ENCODE measurements around the gene LIAS. TPM values are rescaled to one million over a fixed set of nuclear protein-coding genes. Genes with fewer than 3 reads are reported as not detected.
A peak's percentile ranks its signal among the peaks of the same experiment; 100 is the strongest.

LIAS gene
- total and polyA plus RNA-seq, 2 experiments from 2014 or later, result 16.3 to 19.0 TPM

DNA sequence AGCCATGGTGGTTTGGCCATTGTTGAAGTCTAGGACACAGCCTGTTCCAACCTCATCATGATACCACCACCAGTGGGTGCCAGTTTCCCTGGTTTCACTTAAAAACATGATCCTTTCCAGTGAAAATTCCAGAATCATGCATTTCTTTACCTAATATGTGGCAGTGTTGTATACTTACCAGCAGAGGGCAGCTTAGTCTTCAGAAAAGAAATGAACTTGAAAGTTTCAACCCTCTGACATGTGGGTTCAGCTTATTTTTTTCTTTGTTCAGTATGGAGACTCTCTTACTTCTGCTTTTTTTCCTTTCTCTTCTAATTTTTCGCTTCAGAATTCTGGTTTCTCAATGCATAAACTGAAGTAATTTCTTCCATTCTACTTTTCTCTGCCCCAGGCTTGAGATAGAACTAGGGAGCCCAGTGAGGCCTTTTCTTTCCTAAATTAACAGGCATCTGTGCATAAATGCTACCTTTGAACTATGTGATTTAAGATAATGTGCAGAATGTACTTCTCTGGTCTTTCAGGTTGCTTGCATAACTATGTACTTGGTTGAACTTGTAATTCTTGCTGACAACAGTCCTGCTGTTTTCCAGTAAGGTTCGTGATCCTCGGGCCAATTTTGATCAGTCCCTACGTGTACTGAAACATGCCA, 10.7 kb downstream of the LIAS start:
- peak; percentile 83 for TF ChIP-seq CTCF (IDR thresholded peaks at IDR 0.05; ENCODE audit: low read depth, low read length)
- Histone ChIP-seq H3K9me3 (ENCODE audit: low read depth) (no peaks in the 10 kb centered on the region), H3K4me3 (no peak overlapping the region), H3K4me1 (ENCODE audit: low read depth) (no peaks in the 10 kb centered on the region), H3K36me3 (peaks cover 11% of the 10 kb centered on the region), H3K27me3 (no peaks in the 10 kb centered on the region), H3K27ac (peak overlapping the region; percentile 20)
- peak; percentile 72 to 90 for DNase-seq (ENCODE audit: low read depth in 1 of 2, low spot score in 1 of 2)

DNA sequence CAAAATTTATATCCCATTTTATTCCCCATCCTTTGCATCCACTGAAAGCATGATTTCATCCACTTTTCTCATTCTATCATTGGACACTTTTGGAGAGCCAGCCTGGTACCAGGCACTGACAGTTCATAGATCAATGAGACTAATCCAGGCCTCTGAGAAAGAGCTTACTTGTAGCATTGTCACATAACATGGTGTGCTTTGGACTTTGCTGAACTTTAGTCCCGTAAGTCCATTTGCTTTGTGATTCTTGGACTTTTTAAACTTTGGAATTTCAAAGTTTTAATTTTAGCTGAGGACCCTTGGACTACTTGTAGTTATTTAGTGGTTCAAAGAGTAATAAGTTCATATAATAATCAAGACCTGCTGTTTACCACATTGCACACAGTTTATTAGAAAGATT, 11.5 kb downstream of the LIAS start:
- TF ChIP-seq CTCF (IDR thresholded peaks at IDR 0.05; ENCODE audit: low read depth, low read length), result no peak
- DNase-seq (ENCODE audit: low read depth in 1 of 2, low spot score in 1 of 2), result no peak
- H3K4me1 ChIP-seq (ENCODE audit: low read depth), result no peaks in the 10 kb centered on the region
- no peak overlapping the region for H3K4me3 ChIP-seq
- no peaks in the 10 kb centered on the region for H3K9me3 ChIP-seq (ENCODE audit: low read depth)
- H3K27me3 ChIP-seq, result no peaks in the 10 kb centered on the region
- H3K36me3 ChIP-seq, result peaks cover 11% of the 10 kb centered on the region
- H3K27ac ChIP-seq, result no peak overlapping the region

GRCh38 chr4:39472396-39472795, 13.5 kb downstream of the LIAS start:
- peak in 1 of 2 donors; percentile 74 for DNase-seq (ENCODE audit: low read depth in 1 of 2, low spot score in 1 of 2)

GRCh38 chr4:39476187-39476895, 17.5 kb downstream of the LIAS start:
- no peak for TF ChIP-seq CTCF (IDR thresholded peaks at IDR 0.05; ENCODE audit: low read depth, low read length)
- Histone ChIP-seq H3K9me3 (ENCODE audit: low read depth) (no peaks in the 10 kb centered on the region), H3K4me3 (no peak overlapping the region), H3K4me1 (ENCODE audit: low read depth) (no peaks in the 10 kb centered on the region), H3K27me3 (no peaks in the 10 kb centered on the region), H3K36me3 (peaks cover 6% of the 10 kb centered on the region), H3K27ac (no peak overlapping the region)
- no peak for DNase-seq (ENCODE audit: low read depth in 1 of 2, low spot score in 1 of 2)

More at GRCh38 chr4:39472396-39472795, 13.5 kb downstream of the LIAS start:
- H3K27me3 ChIP-seq, result no peaks in the 10 kb centered on the region
- H3K36me3 ChIP-seq, result peaks cover 11% of the 10 kb centered on the region
- no peak for TF ChIP-seq CTCF (IDR thresholded peaks at IDR 0.05; ENCODE audit: low read depth, low read length)
- H3K9me3 ChIP-seq (ENCODE audit: low read depth), result no peaks in the 10 kb centered on the region
- H3K4me1 ChIP-seq (ENCODE audit: low read depth), result no peaks in the 10 kb centered on the region
- H3K4me3 ChIP-seq, result no peak overlapping the region
- no peak overlapping the region for H3K27ac ChIP-seq

DNA sequence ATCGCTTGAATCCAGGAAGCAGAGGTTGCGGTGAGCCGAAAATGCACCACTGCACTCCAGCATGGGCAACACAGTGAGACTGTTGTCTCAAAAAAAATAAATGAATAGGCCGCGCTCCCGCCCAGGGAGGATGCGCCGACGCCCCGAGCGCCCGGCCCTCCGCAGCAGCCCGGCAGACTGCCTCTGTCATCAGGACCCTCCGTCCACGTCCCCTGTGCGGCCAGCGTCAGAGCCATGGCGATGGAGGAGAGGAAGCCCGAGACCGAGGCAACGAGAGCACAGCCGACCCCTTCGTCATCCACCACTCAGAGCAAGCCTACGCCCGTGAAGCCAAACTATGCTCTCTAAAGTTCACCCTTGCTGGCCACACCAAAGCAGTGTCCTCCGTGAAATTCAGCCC, 21.4 kb downstream of the LIAS start:
- Histone ChIP-seq H3K36me3 (no peaks in the 10 kb centered on the region), H3K27ac (no peak overlapping the region), H3K9me3 (ENCODE audit: low read depth) (no peaks in the 10 kb centered on the region), H3K4me3 (no peak overlapping the region), H3K27me3 (no peaks in the 10 kb centered on the region), H3K4me1 (ENCODE audit: low read depth) (no peaks in the 10 kb centered on the region)
- no peak for TF ChIP-seq CTCF (IDR thresholded peaks at IDR 0.05; ENCODE audit: low read depth, low read length)
- no peak for DNase-seq (ENCODE audit: low read depth in 1 of 2, low spot score in 1 of 2)

All from cardiac muscle cell (in vitro differentiated cells and primary cell).